Upper lobe of left lung (tissue), 6 donors: ENCODE data around the gene HSPB1. TPM values are rescaled to one million over a fixed set of nuclear protein-coding genes. Genes with fewer than 3 reads are reported as not detected.

Experiments
- ATAC-seq, 2 donors: fragments of 200-7000 bp; cut with Tn5 transposase; one replicate each; pipeline ENCODE4 v1.9.1; 2022; ENCODE audit warnings: mild to moderate bottlenecking in 2 of 2, moderate library complexity in 2 of 2; ENCODE audit not compliant: low FRiP score in 2 of 2
- DNase-seq, 2 donors: peaks; one replicate each; pipeline ENCODE4 v3.0.0-alpha.2; 2019 to 2020
- H3K27ac ChIP-seq, 4 donors: fragments of 200-600 bp; sonication (generic); one replicate each; pipeline ENCODE4 v1.5.1; 2016 to 2019
- H3K27me3 ChIP-seq, 4 donors: fragments of 200-600 bp; sonication (generic); one replicate each; pipeline ENCODE4 v1.5.1; 2017 to 2019
- H3K36me3 ChIP-seq, 4 donors: fragments of 200-600 bp; sonication (generic); one replicate each; pipeline ENCODE4 v1.5.1; 2016 to 2019
- H3K4me1 ChIP-seq, 4 donors: fragments of 200-600 bp; sonication (generic); one replicate each; pipeline ENCODE4 v1.5.1; 2018 to 2019
- H3K4me3 ChIP-seq, 4 donors: fragments of 200-600 bp; sonication (generic); one replicate each; pipeline ENCODE4 v1.5.1; 2017 to 2019; ENCODE audit warnings: mild to moderate bottlenecking in 2 of 4, moderate library complexity in 1 of 4
- H3K9me3 ChIP-seq, 4 donors: fragments of 200-600 bp; sonication (generic); one replicate each; pipeline ENCODE4 v1.5.1; 2018 to 2019
- CTCF ChIP-seq, 6 experiments: fragments of 450-650 bp in 4 of 6; fragments of 200-600 bp in 2 of 6; sonication (generic) in 2 of 6; IDR thresholded peaks; one replicate each; pipeline ENCODE4 v1.5.1; 2016 to 2019; ENCODE audit warnings: antibody characterized with exemption in 6 of 6
- EP300 ChIP-seq, 4 donors: sonication (generic); formaldehyde crosslinking; IDR thresholded peaks; one replicate each; pipeline ENCODE4 v1.5.1; 2017; ENCODE audit warnings: antibody characterized with exemption in 4 of 4, control low read depth in 2 of 4
- POLR2A ChIP-seq, 4 donors: fragments of 450-650 bp; IDR thresholded peaks; one replicate each; pipeline ENCODE4 v1.5.1; 2016 to 2017; ENCODE audit warnings: antibody characterized with exemption in 4 of 4, mild to moderate bottlenecking in 2 of 4
- POLR2AphosphoS5 ChIP-seq, 2 donors: sonication (generic); formaldehyde crosslinking; IDR thresholded peaks; one replicate each; pipeline ENCODE4 v1.5.1; 2017; ENCODE audit warnings: antibody characterized with exemption in 2 of 2
- whole genome bisulfite sequencing, 2 donors: methylation state at CpG; one replicate each; pipeline ENCODE4 v1.1.5; 2017 to 2018; 5-methylcytosine and 5-hydroxymethylcytosine counted together
- total RNA-seq, 6 donors: library from RNA; depleted of rRNA in 4 of 6; stranded (reverse); fragments of >200 nt in 4 of 6; gene quantifications; one replicate each; pipeline versions ENCODE4 v1.1.0 to v1.2.1, GENCODE V29; 2016 to 2021
- donor health status: DM: no; HTN: no; CAD: no; lungs with moderate emphysema.
- donor health status: DM: no; HTN: yes; CAD: no; lungs with severe emphysema.

The HSPB1 gene
- total RNA-seq, 6 donors from 2014 or later: 164 to 703 (median 300) TPM

DNA sequence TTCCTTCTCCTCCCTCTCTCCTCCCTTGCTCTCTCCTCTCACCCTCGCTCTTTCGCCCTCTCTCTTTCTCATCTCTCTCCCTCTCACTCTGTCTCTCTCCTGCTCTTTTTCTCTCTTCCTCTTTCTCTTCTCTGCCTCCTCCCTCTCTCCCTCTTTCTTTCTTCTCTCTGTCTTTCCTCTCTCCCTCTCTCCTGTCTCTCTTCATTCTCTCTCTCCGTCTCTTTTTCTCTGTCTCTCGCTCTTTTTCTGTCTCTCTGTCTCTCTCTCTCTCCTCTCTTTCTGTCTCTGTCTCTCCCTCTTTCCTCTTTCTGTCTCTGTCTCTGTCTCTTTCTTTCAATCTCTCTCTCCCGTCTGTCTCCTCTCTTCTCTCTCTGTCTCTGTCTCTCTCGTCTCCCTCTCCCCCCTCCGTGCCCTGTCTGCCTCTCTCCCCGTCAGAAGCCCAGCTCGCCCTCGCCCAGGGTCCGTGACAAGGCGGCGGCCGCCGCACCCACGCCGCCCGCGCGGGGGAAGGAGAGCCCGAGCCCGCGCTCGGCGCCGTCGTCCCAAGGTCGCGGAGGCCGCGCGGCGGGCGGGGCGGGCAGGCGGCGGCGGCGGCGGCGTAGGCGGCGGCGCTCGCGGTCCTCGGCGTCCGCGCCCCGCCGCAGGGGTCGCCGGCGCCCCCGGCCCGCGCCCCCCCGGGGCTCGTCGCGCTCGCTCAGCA lies 21.3 kb upstream of the HSPB1 start:
- peak overlapping the region in 3 of 4 donors; percentile 43 to 53 (median 53) for H3K4me3 ChIP-seq
- no peaks in the 10 kb centered on the region for H3K36me3 ChIP-seq
- peaks cover 0 to 28% (median 17%) of the 10 kb centered on the region in 4 donors for H3K27me3 ChIP-seq
- DNase-seq (peak in 1 of 2 donors; percentile 89), ATAC-seq (peak in 1 of 2 donors; percentile 51)
- H3K4me1 ChIP-seq: peaks cover 15 to 23% (median 22%) of the 10 kb centered on the region in 4 donors
- no peak overlapping the region for H3K27ac ChIP-seq
- 9 to 10% methylated on average over 19 to 20 of the region's 63 CpGs for WGBS, 2 donors
- no peaks in the 10 kb centered on the region for H3K9me3 ChIP-seq
- TF ChIP-seq POLR2AphosphoS5 (IDR thresholded peaks at IDR 0.05) (no peak), CTCF (IDR thresholded peaks at IDR 0.05) (no peak), POLR2A (IDR thresholded peaks at IDR 0.05) (no peak), EP300 (IDR thresholded peaks at IDR 0.05) (no peak)

DNA sequence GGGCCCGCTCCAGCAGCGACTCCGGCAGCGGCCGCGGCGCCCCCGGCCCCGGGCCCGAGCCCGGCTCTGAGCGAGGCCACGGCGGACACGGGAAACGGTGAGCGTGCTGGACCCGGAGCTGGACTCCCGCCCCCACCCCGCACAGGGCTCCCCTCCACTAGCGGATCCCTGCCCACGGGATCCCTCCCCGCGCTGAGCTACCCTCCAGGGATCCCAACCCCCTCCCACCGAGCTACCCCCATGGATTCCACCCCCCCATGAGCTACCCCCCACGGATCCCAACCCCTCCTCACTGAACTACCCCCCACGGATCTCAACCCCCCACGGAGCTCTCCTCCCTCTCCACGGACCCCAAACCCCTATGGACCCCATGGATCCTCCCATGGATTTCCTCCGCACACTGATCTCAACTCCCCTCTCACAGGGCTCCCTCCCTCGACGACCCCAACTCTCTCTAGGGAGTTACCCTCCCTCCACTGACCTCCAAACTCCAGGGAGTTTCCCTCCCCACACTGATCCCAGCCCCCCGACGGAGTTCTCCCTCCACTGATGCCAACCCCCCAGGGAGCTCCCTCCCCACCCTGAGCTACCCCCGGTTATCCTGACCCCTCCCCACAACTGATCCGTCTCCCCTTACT lies 20.6 kb upstream of the HSPB1 start:
- WGBS, 2 donors: 4 to 7% methylated on average over 6 to 17 of the region's 36 CpGs
- no peak for ATAC-seq
- Histone ChIP-seq H3K4me3 (peak overlapping the region in 3 of 4 donors; percentile 43 to 53 (median 53)), H3K9me3 (no peaks in the 10 kb centered on the region), H3K36me3 (no peaks in the 10 kb centered on the region), H3K27ac (no peak overlapping the region), H3K27me3 (peaks cover 0 to 28% (median 17%) of the 10 kb centered on the region in 4 donors), H3K4me1 (peaks cover 15 to 23% (median 22%) of the 10 kb centered on the region in 4 donors)
- no peak for TF ChIP-seq CTCF (IDR thresholded peaks at IDR 0.05)
- TF ChIP-seq POLR2A (IDR thresholded peaks at IDR 0.05): no peak
- no peak for TF ChIP-seq POLR2AphosphoS5 (IDR thresholded peaks at IDR 0.05)
- no peak for TF ChIP-seq EP300 (IDR thresholded peaks at IDR 0.05)
- DNase-seq: no peak

GRCh38 chr7:76282344-76283253 lies 19.9 kb upstream of the HSPB1 start:
- Histone ChIP-seq H3K27ac (no peak overlapping the region), H3K9me3 (no peaks in the 10 kb centered on the region), H3K4me1 (peaks cover 15 to 23% (median 22%) of the 10 kb centered on the region in 4 donors), H3K36me3 (no peaks in the 10 kb centered on the region), H3K27me3 (peaks cover 0 to 28% (median 17%) of the 10 kb centered on the region in 4 donors), H3K4me3 (peak overlapping the region in 3 of 4 donors; percentile 43 to 53 (median 53))
- DNase-seq (peak in 1 of 2 donors; percentile 90), ATAC-seq (peak in 1 of 2 donors; percentile 80)
- 0 to 7% methylated on average over 2 to 17 of the region's 98 CpGs for WGBS, 2 donors
- TF ChIP-seq POLR2AphosphoS5 (IDR thresholded peaks at IDR 0.05) (no peak), CTCF (IDR thresholded peaks at IDR 0.05) (no peak)

- DNase-seq (no peak), ATAC-seq (no peak)
- no peaks in the 10 kb centered on the region for H3K36me3 ChIP-seq
- no peaks in the 10 kb centered on the region for H3K9me3 ChIP-seq
- WGBS, 2 donors: 53 to 61% methylated on average over 8 to 17 of the region's 17 CpGs
- no peak for TF ChIP-seq CTCF (IDR thresholded peaks at IDR 0.05)
- H3K4me3 ChIP-seq: no peak overlapping the region
- peaks cover 0 to 28% (median 17%) of the 10 kb centered on the region in 4 donors for H3K27me3 ChIP-seq
- no peak overlapping the region for H3K27ac ChIP-seq
- H3K4me1 ChIP-seq: peaks cover 15 to 23% (median 22%) of the 10 kb centered on the region in 4 donors
These were observed 19.0 kb upstream of the HSPB1 start for GRCh38 chr7:76283254-76284159.
